Measurements from ENCODE around the gene SEC61A2. TPM values are rescaled to one million over a fixed set of nuclear protein-coding genes. Genes with fewer than 3 reads are reported as not detected.

The SEC61A2 gene
- total and polyA plus RNA-seq, 2 of the 4 experiments (the other 2 are of a cell fraction) = 6.8 to 10.3 TPM

DNA sequence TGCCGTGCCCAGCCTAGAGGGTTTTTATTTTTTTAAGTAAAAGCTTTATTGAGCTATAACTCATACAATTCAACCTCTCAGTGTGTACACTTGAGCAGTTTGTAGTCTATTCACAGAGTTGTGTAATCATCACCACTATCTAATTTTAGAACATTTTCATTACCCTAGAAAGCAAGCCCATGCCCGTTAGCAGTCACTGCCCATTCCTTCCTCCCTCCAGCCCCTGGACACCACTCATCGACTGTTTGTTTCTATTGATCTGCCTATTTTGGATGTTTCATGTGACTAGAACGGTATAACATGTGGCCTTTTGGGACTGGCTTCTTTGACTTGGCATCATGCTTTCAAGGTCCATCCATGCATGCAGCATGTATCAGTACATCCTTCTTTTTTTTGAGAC is 25.7 kb upstream of the SEC61A2 start:
- no peak for DNase-seq
- Histone ChIP-seq H2AFZ (replicated peaks; ENCODE audit: low read length, poor library complexity) (no peak overlapping the region), H3K4me2 (ENCODE audit: low read depth, low read length) (no peak overlapping the region), H4K20me1 (ENCODE audit: insufficient read depth, low read length) (no peaks in the 10 kb centered on the region), H3K4me1 (ENCODE audit: control insufficient read depth, insufficient read depth, low read length) (no peaks in the 10 kb centered on the region), H2BK15ac (ENCODE audit: low read depth, low read length) (no peak overlapping the region), H3K23ac (ENCODE audit: low read depth, low read length) (no peak overlapping the region), H3K14ac (replicated peaks; ENCODE audit: low read depth, low read length) (no peak overlapping the region), H2BK5ac (ENCODE audit: low read depth, low read length, poor library complexity, severe bottlenecking) (no peak overlapping the region), H3K56ac (ENCODE audit: extremely low read depth, insufficient read depth, low read length) (no peak overlapping the region), H3K79me1 (ENCODE audit: low read depth in 1 of 2, low read length in 2 of 2) (no peaks in the 10 kb centered on the region; a peak in 1 of 4 replicates), H2BK20ac (ENCODE audit: low read depth, low read length) (no peak overlapping the region), H2AK9ac (replicated peaks; ENCODE audit: low read depth, low read length, poor library complexity) (no peak overlapping the region), H3K36me3 (ENCODE audit: control insufficient read depth, insufficient read depth, low read length) (peaks cover 41% of the 10 kb centered on the region), H3K4me3 (ENCODE audit: insufficient read depth, low read depth, low read length) (no peak overlapping the region), H2AK5ac (ENCODE audit: low read depth, low read length) (no peak overlapping the region), H4K8ac (ENCODE audit: low read depth in 2 of 2, low read length in 2 of 2) (no peak overlapping the region), H3K9me1 (ENCODE audit: insufficient read depth, low read length) (peaks cover 2% of the 10 kb centered on the region; the same call in 1 of the 2 replicates), H2BK120ac (ENCODE audit: low read depth, low read length) (no peak overlapping the region), H3K18ac (ENCODE audit: low read depth, low read length) (no peak overlapping the region), H3K4ac (ENCODE audit: low read depth, low read length) (no peak overlapping the region), H3K27ac (ENCODE audit: insufficient read depth, low read length) (no peak overlapping the region), H4K5ac (ENCODE audit: low read depth, low read length) (no peak overlapping the region), H3K9ac (ENCODE audit: low read depth, low read length) (no peak overlapping the region), H3K9me3 (ENCODE audit: control insufficient read depth, insufficient read depth, low read length) (no peaks in the 10 kb centered on the region), H4K91ac (ENCODE audit: insufficient read depth, low read depth, low read length) (no peak overlapping the region), H3K27me3 (ENCODE audit: control insufficient read depth, insufficient read depth, low read length) (no peaks in the 10 kb centered on the region)
- WGBS, 2 experiments (ENCODE audit: extremely low coverage in 2 of 2, insufficient read length in 1 of 2) = 100% methylated on average over 1 of the region's 4 CpGs; no CpG with 5 or more reads in 1 of the 2 experiments
- dilution Hi-C loops (cut with HindIII; ENCODE audit: low sequenced_read_pairs, unreplicated experiment) (no loop called here), in situ Hi-C loops (cut with MboI; ENCODE audit: low sequenced_read_pairs) (no loop called here), intact Hi-C loops (cut with micrococcal nuclease) (loop anchor here (2.0 kb wide), 1 partner anchor 13 kb away; no protein-coding TSS in a partner anchor)
- ChIA-PET CTCF (interaction anchor here (1.7 kb wide), 1 partner anchor 26 kb away, joined by 6 read pairs; no protein-coding TSS in a partner anchor), POLR2A (ENCODE audit: unreplicated experiment) (no interaction called here)
- no TSS peak for BruUV-seq (replicated peaks)
- TF ChIP-seq MAZ (IDR thresholded peaks at IDR 0.05; ENCODE audit: borderline replicate concordance, low read depth, low read length) (no peak), ELK1 (IDR thresholded peaks at IDR 0.05; ENCODE audit: borderline replicate concordance, low read depth, low read length) (no peak), BHLHE40 (IDR thresholded peaks at IDR 0.05; ENCODE audit: low read depth, low read length) (no peak), MXI1 (IDR thresholded peaks at IDR 0.05; ENCODE audit: borderline replicate concordance, low read depth, low read length) (no peak), RAD21 (IDR thresholded peaks at IDR 0.05; ENCODE audit: low read length) (no peak), CHD1 (IDR thresholded peaks at IDR 0.05; ENCODE audit: low read depth, low read length) (no peak), SMC3 (IDR thresholded peaks at IDR 0.05; ENCODE audit: low read depth, low read length) (no peak), POLR2A (IDR thresholded peaks at IDR 0.05; ENCODE audit: low read depth, low read length) (no peak), USF2 (IDR thresholded peaks at IDR 0.05; ENCODE audit: low read depth, low read length) (no peak), RFX5 (IDR thresholded peaks at IDR 0.05; ENCODE audit: low read depth, low read length) (no peak), FOS (IDR thresholded peaks at IDR 0.05; ENCODE audit: low read depth, low read length) (no peak), RCOR1 (IDR thresholded peaks at IDR 0.05; ENCODE audit: insufficient replicate concordance, low read length) (no peak), CEBPB (IDR thresholded peaks at IDR 0.05; ENCODE audit: low read depth, low read length) (no peak)
- TF ChIP-seq, protein P1, sequence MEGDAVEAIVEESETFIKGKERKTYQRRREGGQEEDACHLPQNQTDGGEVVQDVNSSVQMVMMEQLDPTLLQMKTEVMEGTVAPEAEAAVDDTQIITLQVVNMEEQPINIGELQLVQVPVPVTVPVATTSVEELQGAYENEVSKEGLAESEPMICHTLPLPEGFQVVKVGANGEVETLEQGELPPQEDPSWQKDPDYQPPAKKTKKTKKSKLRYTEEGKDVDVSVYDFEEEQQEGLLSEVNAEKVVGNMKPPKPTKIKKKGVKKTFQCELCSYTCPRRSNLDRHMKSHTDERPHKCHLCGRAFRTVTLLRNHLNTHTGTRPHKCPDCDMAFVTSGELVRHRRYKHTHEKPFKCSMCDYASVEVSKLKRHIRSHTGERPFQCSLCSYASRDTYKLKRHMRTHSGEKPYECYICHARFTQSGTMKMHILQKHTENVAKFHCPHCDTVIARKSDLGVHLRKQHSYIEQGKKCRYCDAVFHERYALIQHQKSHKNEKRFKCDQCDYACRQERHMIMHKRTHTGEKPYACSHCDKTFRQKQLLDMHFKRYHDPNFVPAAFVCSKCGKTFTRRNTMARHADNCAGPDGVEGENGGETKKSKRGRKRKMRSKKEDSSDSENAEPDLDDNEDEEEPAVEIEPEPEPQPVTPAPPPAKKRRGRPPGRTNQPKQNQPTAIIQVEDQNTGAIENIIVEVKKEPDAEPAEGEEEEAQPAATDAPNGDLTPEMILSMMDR (conservative IDR thresholded peaks at IDR 0.05; ENCODE audit: low read depth, low read length) = no peak
- ATAC-seq (ENCODE audit: low read depth) = no peak
